Measurements from ENCODE around the gene TNNI3K. TPM values are rescaled to one million over a fixed set of nuclear protein-coding genes. Genes with fewer than 3 reads are reported as not detected.
A peak's percentile ranks its signal among the peaks of the same experiment; 100 is the strongest.

The TNNI3K gene
- total RNA-seq, 2 donors from 2014 or later, result 11.5 TPM; not detected in 1

DNA sequence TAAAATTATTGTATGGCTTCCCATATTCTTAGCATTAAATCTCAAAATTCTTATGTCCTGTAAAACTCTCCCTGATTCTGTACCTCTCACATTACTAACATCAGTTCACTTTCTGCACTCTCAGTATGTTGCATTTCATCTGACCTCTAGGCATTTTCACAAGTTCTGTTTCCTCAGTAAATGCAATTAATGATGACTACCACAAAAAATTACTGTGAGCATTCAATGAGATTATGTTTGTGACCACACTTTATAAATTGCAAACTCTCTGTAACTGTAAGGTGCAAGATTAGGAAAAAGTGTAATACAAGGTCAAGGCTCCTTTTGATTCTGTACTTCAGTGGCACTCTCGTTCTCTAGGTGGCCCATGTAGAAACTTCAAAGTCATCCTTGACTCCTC lies 216.8 kb downstream of the TNNI3K start:
- Histone ChIP-seq H3K4me1 (no peaks in the 10 kb centered on the region), H3K27me3 (no peaks in the 10 kb centered on the region), H3K9me3 (no peaks in the 10 kb centered on the region), H3K36me3 (replicated peaks in 1 of 2; ENCODE audit: insufficient read depth in 1 of 2, low read depth in 2 of 2) (no peaks in the 10 kb centered on the region), H3K4me3 (no peak overlapping the region), H3K27ac (no peak overlapping the region)
- intact Hi-C loops (cut with DNase I), result no loop called here
- TF ChIP-seq POLR2A (IDR thresholded peaks at IDR 0.05), result no peak
- TF ChIP-seq, protein P1, sequence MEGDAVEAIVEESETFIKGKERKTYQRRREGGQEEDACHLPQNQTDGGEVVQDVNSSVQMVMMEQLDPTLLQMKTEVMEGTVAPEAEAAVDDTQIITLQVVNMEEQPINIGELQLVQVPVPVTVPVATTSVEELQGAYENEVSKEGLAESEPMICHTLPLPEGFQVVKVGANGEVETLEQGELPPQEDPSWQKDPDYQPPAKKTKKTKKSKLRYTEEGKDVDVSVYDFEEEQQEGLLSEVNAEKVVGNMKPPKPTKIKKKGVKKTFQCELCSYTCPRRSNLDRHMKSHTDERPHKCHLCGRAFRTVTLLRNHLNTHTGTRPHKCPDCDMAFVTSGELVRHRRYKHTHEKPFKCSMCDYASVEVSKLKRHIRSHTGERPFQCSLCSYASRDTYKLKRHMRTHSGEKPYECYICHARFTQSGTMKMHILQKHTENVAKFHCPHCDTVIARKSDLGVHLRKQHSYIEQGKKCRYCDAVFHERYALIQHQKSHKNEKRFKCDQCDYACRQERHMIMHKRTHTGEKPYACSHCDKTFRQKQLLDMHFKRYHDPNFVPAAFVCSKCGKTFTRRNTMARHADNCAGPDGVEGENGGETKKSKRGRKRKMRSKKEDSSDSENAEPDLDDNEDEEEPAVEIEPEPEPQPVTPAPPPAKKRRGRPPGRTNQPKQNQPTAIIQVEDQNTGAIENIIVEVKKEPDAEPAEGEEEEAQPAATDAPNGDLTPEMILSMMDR (IDR thresholded peaks at IDR 0.05), result no peak
- WGBS, 2 donors, result 48 to 50% methylated on average over 1 of the region's 1 CpG
- no peak for DNase-seq
- no peak for ATAC-seq

DNA sequence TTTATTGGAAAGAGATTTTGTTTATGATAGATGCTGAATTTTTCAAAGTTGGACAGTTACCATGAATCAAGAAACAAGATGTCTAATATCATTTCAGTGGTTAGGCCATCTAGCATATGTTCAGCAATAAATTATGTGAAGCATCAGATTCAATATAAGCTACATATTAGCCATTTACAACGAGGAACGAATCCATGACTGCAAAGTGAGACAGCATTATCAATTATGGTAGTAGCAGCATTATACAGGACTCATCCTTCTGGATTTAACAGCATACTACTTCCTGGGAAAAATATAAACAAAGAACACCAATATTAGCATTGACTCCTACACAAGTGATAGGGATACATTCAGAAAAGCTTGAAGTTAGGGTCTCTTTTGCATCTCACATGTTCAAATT lies 218.1 kb downstream of the TNNI3K start:
- no peaks in the 10 kb centered on the region for H3K36me3 ChIP-seq (replicated peaks in 1 of 2; ENCODE audit: insufficient read depth in 1 of 2, low read depth in 2 of 2)
- whole genome bisulfite sequencing, 2 donors, result 54 to 65% methylated on average over 2 of the region's 2 CpGs

DNA sequence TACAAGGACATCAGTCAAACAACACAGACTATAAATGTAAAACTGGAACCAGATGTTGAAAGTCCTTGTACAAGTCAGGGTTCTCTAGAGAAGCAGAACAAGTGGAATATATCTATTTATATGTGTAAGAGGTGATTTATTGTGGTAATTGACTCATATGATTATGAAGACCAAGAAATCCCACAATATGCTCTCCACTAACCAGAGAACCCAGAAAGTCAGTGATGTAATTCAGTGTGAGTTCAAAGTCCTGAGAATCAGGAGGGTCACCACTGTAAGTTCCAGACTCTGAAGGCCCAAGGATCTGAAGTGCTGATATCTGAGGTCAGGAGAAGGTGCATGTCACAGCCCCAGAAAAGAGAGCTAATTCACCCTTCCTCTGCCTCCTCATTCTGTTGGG lies 220.2 kb downstream of the TNNI3K start:
- H3K4me1 ChIP-seq, result no peaks in the 10 kb centered on the region
- intact Hi-C loops (cut with DNase I), result no loop called here
- H3K27ac ChIP-seq, result no peak overlapping the region
- no peaks in the 10 kb centered on the region for H3K9me3 ChIP-seq
- no peaks in the 10 kb centered on the region for H3K36me3 ChIP-seq (replicated peaks in 1 of 2; ENCODE audit: insufficient read depth in 1 of 2, low read depth in 2 of 2)
- TF ChIP-seq, protein P1 (IDR thresholded peaks at IDR 0.05), result no peak
- TF ChIP-seq POLR2A (IDR thresholded peaks at IDR 0.05), result no peak
- ATAC-seq, result no peak
- DNase-seq, result no peak
- no peak overlapping the region for H3K4me3 ChIP-seq
- H3K27me3 ChIP-seq, result no peaks in the 10 kb centered on the region

More for the DNA sequence above, 218.1 kb downstream of the TNNI3K start:
- ATAC-seq (no peak), DNase-seq (no peak)
- H3K4me3 ChIP-seq, result no peak overlapping the region
- intact Hi-C loops (cut with DNase I), result no loop called here
- no peak for TF ChIP-seq POLR2A (IDR thresholded peaks at IDR 0.05)
- TF ChIP-seq, protein P1 (IDR thresholded peaks at IDR 0.05), result no peak
- H3K9me3 ChIP-seq, result no peaks in the 10 kb centered on the region
- H3K27ac ChIP-seq, result no peak overlapping the region
- H3K27me3 ChIP-seq, result no peaks in the 10 kb centered on the region
- H3K4me1 ChIP-seq, result no peaks in the 10 kb centered on the region

DNA sequence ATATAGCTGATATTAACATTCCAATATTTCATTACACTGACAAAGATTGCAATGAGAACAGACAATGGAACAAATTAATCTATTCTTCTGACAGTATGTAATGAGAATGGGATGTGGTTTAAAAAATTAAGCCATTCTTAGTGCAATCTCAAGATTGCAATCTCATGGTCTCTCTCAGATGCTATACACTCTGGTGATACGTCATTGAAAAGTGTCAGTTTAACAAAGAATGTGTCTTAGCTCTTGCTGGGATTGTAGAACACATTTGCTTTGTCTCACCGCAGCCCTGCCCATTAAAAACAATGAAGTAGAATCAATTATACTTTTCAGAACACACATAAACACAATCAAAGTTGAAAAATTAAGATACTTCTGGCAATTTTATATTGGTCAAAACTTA lies 222.1 kb downstream of the TNNI3K start:
- no peaks in the 10 kb centered on the region for H3K9me3 ChIP-seq
- TF ChIP-seq, protein P1 (IDR thresholded peaks at IDR 0.05), result no peak
- TF ChIP-seq POLR2A (IDR thresholded peaks at IDR 0.05), result no peak
- 65 to 72% methylated on average over 2 of the region's 2 CpGs for WGBS, 2 donors
- intact Hi-C loops (cut with DNase I), result no loop called here
- no peak overlapping the region for H3K4me3 ChIP-seq
- H3K27me3 ChIP-seq, result no peaks in the 10 kb centered on the region
- no peak for DNase-seq
- H3K36me3 ChIP-seq (replicated peaks in 1 of 2; ENCODE audit: insufficient read depth in 1 of 2, low read depth in 2 of 2), result no peaks in the 10 kb centered on the region
- ATAC-seq, result no peak
- H3K4me1 ChIP-seq, result no peaks in the 10 kb centered on the region
- no peak overlapping the region for H3K27ac ChIP-seq

DNA sequence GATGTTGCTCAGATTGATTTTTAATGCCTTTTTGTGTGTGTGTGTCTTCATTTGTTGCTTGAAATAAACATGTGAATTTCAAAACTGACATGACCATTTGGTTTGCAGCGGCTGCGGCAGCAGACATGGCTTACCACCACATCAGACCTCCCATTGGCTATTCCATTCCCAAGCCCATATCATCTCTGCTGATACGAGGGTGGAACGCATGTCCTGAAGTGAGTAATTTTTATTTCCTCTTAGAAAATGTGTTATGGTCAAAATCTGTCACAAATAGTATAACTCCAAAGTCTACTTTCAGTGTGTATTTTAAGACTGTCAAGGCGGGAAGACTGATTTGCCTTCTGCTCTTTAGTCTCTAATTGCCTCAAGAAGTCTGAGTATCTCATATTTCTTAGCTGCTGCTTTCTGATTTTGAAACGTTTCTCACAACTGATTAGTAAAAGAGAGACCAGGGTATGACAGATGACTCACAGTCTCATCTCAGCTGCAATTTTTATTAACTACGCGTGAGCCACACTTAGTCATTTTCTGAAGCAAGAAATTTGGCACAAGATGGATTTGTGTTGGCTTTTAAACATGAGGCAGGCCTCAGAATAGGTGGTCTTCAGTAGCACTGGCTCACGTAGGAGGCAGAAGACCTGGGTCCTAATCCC lies 228.3 kb downstream of the TNNI3K start:
- no peaks in the 10 kb centered on the region for H3K36me3 ChIP-seq (replicated peaks in 1 of 2; ENCODE audit: insufficient read depth in 1 of 2, low read depth in 2 of 2)
- no peaks in the 10 kb centered on the region for H3K27me3 ChIP-seq
- no peaks in the 10 kb centered on the region for H3K9me3 ChIP-seq
- TF ChIP-seq, protein P1 (IDR thresholded peaks at IDR 0.05), result no peak
- TF ChIP-seq POLR2A (IDR thresholded peaks at IDR 0.05), result no peak
- ATAC-seq (peak; percentile 12), DNase-seq (no peak)
- no peak overlapping the region for H3K4me3 ChIP-seq
- WGBS, 2 donors, result 62 to 68% methylated on average over 9 of the region's 9 CpGs
- H3K27ac ChIP-seq, result no peak overlapping the region
- no peaks in the 10 kb centered on the region for H3K4me1 ChIP-seq
- intact Hi-C loops (cut with DNase I), result no loop called here
